Adipocyte (in vitro differentiated cells): ENCODE data around the gene KLHL6.
A peak's percentile ranks its signal among the peaks of the same experiment; 100 is the strongest.
"Not testable (repeated sequence)": the region's sequence is repeated elsewhere in the genome, so short reads cannot be mapped to it uniquely, and the experiment has no call there.

Experiments used
- DNase-seq: peaks from one replicate; pipeline ENCODE4 v3.0.0-alpha.2; 2015; ENCODE audit warnings: low read depth
- H3K27me3 ChIP-seq: replicated peaks from 2 replicates; pipeline ENCODE4 v1.7.0; 2013; ENCODE audit warnings: mild to moderate bottlenecking, low read length, moderate library complexity; ENCODE audit not compliant: control insufficient read depth, insufficient read depth
- H3K36me3 ChIP-seq: 2 replicates; pipeline ENCODE4 v1.7.0; 2013; ENCODE audit warnings: low read length, mild to moderate bottlenecking, moderate library complexity; ENCODE audit not compliant: control insufficient read depth, insufficient read depth, severe bottlenecking
- H3K4me1 ChIP-seq: 2 replicates; pipeline ENCODE4 v1.7.0; 2013; ENCODE audit warnings: mild to moderate bottlenecking, low read length, moderate library complexity; ENCODE audit not compliant: control insufficient read depth, insufficient read depth
- H3K4me3 ChIP-seq: 2 replicates; pipeline ENCODE4 v1.7.0; 2013; ENCODE audit warnings: mild to moderate bottlenecking, low read length, moderate library complexity
- H3K9ac ChIP-seq: 2 replicates; pipeline ENCODE4 v1.7.0; 2013; ENCODE audit warnings: mild to moderate bottlenecking, low read length, moderate library complexity
- H3K9me3 ChIP-seq: 2 replicates; pipeline ENCODE4 v1.7.0; 2013; ENCODE audit warnings: mild to moderate bottlenecking, low read length, moderate library complexity; ENCODE audit not compliant: control insufficient read depth

Gene KLHL6

DNA sequence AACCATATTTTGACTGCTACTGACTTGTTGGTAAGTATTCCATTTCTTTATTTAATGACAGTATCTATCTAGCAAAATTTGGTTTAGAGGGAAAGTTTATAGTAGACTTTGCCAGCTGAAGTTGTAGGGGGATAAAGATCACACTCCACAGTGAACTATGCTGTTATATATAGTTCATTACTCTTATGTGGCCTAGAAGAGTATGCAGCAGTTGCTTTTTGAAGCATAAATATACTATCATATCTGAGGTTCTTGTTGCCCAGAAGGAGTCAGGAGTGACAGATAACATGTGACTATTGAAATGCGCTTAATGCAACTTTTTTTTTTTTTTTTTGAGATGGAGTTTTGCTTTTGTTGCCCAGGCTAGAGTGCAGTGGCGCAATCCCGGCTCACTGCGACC is 101.4 kb downstream of the KLHL6 start:
- H3K36me3 ChIP-seq = peaks cover 3% of the 10 kb centered on the region

DNA sequence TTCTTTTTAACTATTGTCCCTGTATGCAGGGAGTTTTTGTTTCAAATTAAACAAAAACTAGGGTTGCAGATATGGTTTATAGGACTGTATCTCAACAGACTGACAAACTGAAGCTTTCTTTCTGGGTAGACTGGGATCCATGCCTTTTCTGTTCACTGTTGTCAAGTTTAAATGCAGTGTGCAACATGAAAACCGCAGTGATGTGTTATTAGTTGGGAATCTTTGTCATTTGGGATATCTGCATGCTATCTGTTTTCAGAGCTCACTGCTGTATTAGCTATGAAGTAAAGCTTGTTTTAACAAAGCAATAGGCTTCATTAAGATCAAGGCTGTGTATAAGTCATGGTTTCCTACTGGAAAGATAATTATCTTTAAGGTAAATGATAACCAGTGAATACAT is 105.7 kb downstream of the KLHL6 start:
- no peaks in the 10 kb centered on the region for H3K27me3 ChIP-seq
- H3K9me3 ChIP-seq = no peaks in the 10 kb centered on the region
- DNase-seq = no peak
- peaks cover 11% of the 10 kb centered on the region for H3K4me1 ChIP-seq
- no peaks in the 10 kb centered on the region for H3K36me3 ChIP-seq
- no peak overlapping the region for H3K9ac ChIP-seq
- no peak overlapping the region for H3K4me3 ChIP-seq

More for the DNA sequence above, 101.4 kb downstream of the KLHL6 start:
- DNase-seq = no peak
- Histone ChIP-seq H3K27me3 (no peaks in the 10 kb centered on the region), H3K4me3 (no peak overlapping the region), H3K9ac (no peak overlapping the region), H3K9me3 (no peaks in the 10 kb centered on the region), H3K4me1 (peaks cover 10% of the 10 kb centered on the region)

DNA sequence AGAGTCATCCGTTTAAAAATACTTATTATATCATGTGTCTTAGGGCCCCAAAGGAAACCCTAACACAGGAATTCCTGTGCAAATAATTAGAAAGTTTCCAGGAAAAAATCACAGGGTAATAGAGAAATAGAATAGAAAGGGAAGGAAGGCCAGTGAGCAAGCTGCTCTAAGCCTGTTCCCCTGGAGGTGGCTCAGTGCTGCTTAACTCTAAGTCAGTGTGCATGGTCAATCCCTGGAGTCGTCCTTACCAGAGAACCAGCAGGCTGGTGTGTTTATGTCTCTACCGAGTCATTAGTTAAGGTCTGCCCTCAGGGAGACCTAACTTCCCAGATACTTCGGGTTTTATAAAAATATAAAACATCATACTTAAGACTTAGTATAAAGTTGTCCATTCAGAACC is 106.1 kb downstream of the KLHL6 start:
- H3K9ac ChIP-seq = no peak overlapping the region
- DNase-seq = peak; percentile 52
- H3K36me3 ChIP-seq = no peaks in the 10 kb centered on the region
- peaks cover 11% of the 10 kb centered on the region for H3K4me1 ChIP-seq
- H3K9me3 ChIP-seq = peaks cover 2% of the 10 kb centered on the region
- no peak overlapping the region for H3K4me3 ChIP-seq
- no peaks in the 10 kb centered on the region for H3K27me3 ChIP-seq

DNA sequence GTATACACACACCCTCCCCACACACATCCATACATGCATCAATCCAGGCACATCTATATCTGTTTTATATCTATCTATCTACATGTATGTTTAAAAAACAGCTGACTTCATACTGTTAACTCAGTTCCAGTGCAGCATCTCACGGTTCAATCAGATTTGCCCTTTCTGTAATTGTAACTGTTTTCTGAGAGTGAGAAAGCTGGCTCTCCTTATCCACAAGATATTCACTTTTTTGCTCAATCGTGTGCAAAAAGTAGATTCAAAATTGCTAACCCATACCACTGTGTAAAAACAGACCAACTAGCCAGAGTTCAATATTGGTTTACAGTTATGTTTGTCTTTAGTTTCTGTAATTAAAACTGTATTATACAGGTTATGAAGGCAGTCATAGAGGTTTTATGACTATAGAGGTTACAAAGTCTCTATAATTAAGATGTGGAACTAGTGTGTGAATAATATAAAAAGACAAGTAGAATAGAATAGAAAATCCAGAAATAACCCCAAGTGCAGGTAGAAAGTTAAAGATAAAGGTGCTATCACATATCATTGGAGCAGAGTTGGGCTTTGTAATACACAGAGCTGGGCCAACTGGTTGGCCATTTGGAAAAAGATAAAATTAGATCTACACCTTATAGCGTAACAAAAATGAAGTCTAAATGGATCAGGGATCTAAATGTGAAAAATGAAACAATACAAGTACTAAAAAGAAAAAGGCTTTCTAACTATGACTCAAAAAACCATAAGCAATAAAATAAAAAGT is 107.0 kb downstream of the KLHL6 start:
- peak overlapping the region; percentile 93 for H3K4me3 ChIP-seq
- no peak for DNase-seq
- H3K9ac ChIP-seq = peak overlapping the region; percentile 90
- H3K27me3 ChIP-seq = no peaks in the 10 kb centered on the region
- H3K4me1 ChIP-seq = peaks cover 11% of the 10 kb centered on the region
- no peaks in the 10 kb centered on the region for H3K36me3 ChIP-seq
- H3K9me3 ChIP-seq = peaks cover 10% of the 10 kb centered on the region

DNA sequence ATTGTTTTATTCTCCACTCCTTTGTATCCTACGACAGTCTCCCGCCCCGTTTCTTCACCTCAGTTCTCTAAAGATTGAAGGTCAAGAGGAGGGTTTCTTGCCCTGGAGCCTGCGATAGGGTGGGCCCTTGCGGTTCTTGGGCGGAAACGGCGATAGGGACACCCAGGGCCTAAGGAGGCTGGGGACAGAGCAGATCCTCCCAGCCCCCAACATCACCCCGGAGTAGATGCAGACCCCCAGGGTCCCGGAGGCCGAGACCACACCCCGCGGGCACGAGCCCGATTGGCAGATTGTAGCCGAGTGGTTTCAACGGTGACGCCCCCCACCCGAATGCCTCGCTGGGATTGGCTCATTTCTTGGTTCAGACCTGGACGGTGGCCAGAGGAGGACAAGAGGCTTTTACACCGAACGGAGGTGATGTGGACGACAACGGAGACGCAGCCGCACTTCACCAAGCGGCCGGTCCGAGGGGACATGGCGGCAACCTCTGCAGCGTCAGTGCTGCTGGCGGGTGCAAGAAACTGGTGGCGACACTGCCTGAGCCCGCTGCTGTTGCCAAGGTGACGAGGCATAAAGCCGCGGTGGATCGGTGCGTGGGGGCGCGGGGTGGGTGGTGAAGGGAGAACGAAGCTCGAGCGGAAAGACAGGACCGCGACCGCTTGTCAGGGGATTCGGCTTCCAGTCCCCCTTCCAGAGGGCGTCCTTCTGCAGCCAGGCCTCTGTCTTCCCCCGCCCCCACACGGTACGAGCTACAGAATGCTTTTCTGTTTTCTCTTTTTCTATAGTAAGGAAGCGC is 108.1 kb downstream of the KLHL6 start:
- no peaks in the 10 kb centered on the region for H3K27me3 ChIP-seq
- peak overlapping the region; percentile 93 for H3K4me3 ChIP-seq
- peaks cover 22% of the 10 kb centered on the region for H3K9me3 ChIP-seq
- peak overlapping the region; percentile 90 for H3K9ac ChIP-seq
- peak; percentile 87 for DNase-seq
- H3K4me1 ChIP-seq = peaks cover 11% of the 10 kb centered on the region
- no peaks in the 10 kb centered on the region for H3K36me3 ChIP-seq

DNA sequence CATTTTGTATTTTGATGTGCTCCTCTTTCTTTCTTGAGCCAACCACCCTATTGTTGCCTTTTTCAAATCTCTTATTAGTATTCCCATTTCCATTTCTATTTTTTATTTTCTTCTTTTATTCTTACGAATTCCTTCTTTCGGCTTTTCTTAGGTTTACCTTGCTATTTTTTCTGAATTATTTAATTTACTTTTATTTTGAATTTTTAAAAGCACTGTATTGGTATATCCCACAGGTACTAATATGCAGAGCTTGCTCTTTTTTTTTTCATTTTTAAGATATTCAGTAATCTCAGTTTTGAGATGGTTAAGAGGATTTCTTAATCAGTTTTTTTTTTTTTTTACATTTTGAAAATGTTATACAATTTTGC is 108.7 kb downstream of the KLHL6 start:
- Histone ChIP-seq H3K9ac (peak overlapping the region; percentile 90), H3K9me3 (peaks cover 22% of the 10 kb centered on the region), H3K4me3 (peak overlapping the region; percentile 93), H3K36me3 (no peaks in the 10 kb centered on the region), H3K4me1 (peaks cover 11% of the 10 kb centered on the region), H3K27me3 (no peaks in the 10 kb centered on the region)
- no peak for DNase-seq

DNA sequence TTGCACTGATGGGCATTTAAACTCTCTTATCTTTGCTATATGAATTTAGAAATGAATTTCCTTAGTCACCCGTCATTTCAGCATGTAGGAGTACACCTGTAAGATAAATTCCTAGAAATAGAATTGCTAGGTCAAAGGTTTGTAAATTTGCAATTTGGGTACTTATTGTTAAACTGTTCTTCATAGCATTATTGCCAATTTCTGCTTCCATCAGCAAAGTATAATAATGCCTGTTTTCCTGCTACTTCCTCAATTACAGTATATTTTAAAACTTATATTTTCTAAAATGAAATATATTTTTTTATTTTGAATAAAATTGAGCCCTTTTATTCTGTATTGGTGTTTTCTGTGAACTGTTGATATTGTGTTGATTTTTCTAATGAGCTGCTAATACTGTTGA is 110.8 kb downstream of the KLHL6 start:
- DNase-seq = no peak
- Histone ChIP-seq H3K27me3 (no peaks in the 10 kb centered on the region), H3K36me3 (no peaks in the 10 kb centered on the region), H3K9me3 (peaks cover 30% of the 10 kb centered on the region), H3K4me1 (peaks cover 7% of the 10 kb centered on the region), H3K4me3 (no peak overlapping the region), H3K9ac (no peak overlapping the region)

DNA sequence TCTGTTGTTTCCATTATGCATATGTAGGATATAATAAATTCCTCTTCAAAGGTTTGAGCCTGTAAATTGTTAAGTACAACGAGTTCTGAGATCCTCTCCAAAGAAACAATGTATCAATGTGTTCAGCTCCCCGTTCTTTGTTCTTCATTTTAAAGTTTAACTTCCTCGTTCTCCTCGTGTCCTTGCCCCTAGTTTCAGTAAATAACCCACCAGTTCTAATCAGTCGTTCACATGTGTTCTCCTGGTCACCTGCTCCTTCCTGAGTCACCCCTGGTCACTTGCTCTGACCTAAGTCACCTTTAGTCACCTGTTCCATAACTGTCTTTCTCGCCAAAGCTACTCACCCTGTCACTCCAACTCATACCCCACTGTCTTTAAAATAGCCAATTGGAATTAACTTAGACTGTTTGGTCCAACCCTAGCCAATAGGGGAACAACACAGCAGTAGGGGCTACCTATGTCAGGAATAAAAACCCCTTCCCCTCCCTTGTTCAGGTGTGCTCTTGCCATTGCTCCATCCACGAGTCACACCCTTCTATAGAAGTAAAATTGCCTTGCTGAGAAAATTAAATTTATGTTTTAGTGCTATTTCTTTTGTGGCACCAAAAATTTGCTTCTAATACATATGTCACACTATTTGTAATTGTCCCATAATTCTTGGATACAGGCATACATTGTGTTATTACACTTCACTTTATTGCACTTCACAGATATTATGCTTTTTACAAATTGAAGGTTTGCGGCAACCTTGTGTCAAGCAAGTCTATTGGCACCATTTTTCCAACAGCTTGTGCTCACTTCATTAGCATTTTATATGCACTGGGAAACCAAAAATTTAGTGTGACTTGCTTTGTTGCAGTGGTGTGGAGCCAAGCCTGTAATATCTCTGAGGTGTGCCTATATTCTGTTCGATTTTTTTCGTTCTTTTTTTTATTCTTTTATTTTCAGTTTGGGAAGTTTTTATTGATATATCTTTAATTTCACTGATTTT is 111.8 kb downstream of the KLHL6 start:
- no peak for DNase-seq
- Histone ChIP-seq H3K9me3 (peaks cover 35% of the 10 kb centered on the region), H3K27me3 (no peaks in the 10 kb centered on the region), H3K36me3 (no peaks in the 10 kb centered on the region), H3K4me3 (no peak overlapping the region), H3K4me1 (peaks cover 6% of the 10 kb centered on the region), H3K9ac (no peak overlapping the region)

DNA sequence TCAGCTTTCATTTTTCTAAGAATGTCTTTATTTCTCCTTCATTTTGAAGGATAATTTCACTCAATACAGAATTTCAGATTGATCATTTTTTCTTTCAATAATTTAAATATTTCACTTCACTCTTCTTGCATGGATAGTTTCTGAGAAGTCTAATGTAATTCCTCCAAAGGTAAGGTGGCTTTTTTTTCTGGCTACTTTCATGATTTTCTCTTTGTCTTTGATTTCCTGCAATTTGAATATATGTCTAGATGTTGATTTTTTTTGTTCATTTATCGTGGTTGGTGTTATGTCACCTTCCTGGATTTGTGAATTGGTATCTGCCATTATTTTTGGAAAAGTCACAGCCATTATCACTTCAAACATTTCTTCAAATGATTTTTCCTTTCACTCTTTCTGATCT is 112.5 kb downstream of the KLHL6 start:
- Histone ChIP-seq H3K36me3 (no peaks in the 10 kb centered on the region), H3K4me3 (no peak overlapping the region), H3K9ac (no peak overlapping the region), H3K27me3 (no peaks in the 10 kb centered on the region), H3K4me1 (peaks cover under 1% of the 10 kb centered on the region), H3K9me3 (peaks cover 35% of the 10 kb centered on the region)
- DNase-seq = no peak

DNA sequence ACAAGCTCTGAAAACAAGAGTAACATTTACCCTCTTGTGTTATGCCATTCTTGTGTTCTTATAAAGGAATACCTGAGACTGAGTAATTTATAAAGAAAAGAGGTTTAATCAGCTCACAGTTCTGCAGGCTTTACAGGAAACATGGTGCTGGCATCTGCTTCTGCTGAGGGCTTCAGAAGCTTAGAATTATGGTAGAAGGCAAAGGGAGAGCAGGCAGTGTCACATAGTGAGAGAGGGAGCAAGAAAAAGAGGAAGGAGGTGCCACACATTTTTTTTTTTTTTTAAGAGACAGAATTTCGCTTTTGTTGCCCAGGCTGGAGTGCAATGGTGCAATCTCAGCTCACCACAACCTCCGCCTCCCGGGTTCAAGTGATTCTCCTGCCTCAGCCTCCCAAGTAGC is 115.0 kb downstream of the KLHL6 start:
- not testable (repeated sequence) for H3K27me3 ChIP-seq, H3K4me3 ChIP-seq, H3K4me1 ChIP-seq, H3K9ac ChIP-seq, H3K36me3 ChIP-seq, DNase-seq
- H3K9me3 ChIP-seq = peaks cover 35% of the 10 kb centered on the region

DNA sequence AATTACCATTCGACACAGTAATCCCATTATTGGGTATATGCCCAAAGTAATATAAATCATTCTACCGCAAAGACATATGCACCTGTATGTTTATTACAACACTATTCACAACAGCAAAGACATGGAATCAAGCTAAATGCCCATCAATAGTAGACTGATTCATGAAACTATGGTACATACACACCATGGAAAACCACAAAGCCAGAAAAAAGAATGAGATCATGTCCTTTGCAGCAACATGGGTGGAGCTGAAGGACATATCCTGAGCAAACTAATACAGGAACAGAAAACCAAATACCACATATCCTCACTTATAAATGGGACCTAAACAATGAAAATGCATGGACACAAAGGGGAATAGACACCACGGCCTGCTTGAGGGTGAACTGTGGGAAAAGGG is 116.0 kb downstream of the KLHL6 start:
- H3K4me1 ChIP-seq = no peaks in the 10 kb centered on the region
- no peak overlapping the region for H3K9ac ChIP-seq
- no peaks in the 10 kb centered on the region for H3K36me3 ChIP-seq
- no peak overlapping the region for H3K4me3 ChIP-seq
- no peak for DNase-seq
- no peaks in the 10 kb centered on the region for H3K27me3 ChIP-seq
- peaks cover 35% of the 10 kb centered on the region for H3K9me3 ChIP-seq
